HG03354 (cell line): ENCODE data around the gene SOX6.
"Not testable (repeated sequence)": the region's sequence is repeated elsewhere in the genome, so short reads cannot be mapped to it uniquely, and the experiment has no call there.

Source experiments
- ATAC-seq: cut with Tn5 transposase; IDR thresholded peaks from one replicate; pipeline ENCODE4 v1.9.1; 2021; ENCODE audit warnings: mild to moderate bottlenecking; ENCODE audit not compliant: unreplicated experiment, poor library complexity, severe bottlenecking

The SOX6 gene

GRCh38 chr11:16169541-16169940, 186.8 kb downstream of the SOX6 start:
- ATAC-seq, result no peak

- ATAC-seq, result no peak
Observed at GRCh38 chr11:16167706-16168487, 188.4 kb downstream of the SOX6 start.

- ATAC-seq, result no peak
Observed at GRCh38 chr11:16166571-16166970, 189.8 kb downstream of the SOX6 start.

GRCh38 chr11:16160146-16160545, 196.2 kb downstream of the SOX6 start:
- ATAC-seq, result no peak

DNA sequence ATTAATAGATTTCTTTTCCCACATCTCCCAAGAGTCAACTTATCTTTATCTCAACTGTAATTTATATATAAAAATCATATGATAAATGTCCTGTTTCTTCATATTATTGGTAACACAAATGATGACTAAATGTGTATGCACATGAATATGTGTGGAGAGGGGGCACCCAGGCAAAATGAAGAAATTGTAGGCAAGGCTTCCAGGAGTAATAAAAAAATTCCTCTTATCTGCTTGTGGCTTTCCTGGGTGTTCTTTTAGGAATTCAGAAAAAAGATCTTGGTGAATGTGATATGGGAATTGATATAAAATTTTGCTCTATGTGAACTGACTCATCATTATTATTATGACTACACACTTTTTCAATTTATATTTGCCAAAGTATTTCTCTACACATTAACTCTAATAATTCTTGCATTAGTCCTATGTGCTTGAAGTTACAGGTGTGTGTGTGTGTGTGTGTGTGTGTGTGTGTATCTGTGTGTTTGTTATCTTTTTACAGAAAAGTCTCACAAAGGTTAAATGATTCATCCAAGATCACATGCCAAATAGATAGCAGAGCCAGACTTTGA, 197.8 kb downstream of the SOX6 start:
- ATAC-seq, result no peak

- no peak for ATAC-seq
Observed at GRCh38 chr11:16157327-16157726, 199.0 kb downstream of the SOX6 start.

- ATAC-seq, result no peak
Observed at GRCh38 chr11:16155448-16155847, 200.9 kb downstream of the SOX6 start.

DNA sequence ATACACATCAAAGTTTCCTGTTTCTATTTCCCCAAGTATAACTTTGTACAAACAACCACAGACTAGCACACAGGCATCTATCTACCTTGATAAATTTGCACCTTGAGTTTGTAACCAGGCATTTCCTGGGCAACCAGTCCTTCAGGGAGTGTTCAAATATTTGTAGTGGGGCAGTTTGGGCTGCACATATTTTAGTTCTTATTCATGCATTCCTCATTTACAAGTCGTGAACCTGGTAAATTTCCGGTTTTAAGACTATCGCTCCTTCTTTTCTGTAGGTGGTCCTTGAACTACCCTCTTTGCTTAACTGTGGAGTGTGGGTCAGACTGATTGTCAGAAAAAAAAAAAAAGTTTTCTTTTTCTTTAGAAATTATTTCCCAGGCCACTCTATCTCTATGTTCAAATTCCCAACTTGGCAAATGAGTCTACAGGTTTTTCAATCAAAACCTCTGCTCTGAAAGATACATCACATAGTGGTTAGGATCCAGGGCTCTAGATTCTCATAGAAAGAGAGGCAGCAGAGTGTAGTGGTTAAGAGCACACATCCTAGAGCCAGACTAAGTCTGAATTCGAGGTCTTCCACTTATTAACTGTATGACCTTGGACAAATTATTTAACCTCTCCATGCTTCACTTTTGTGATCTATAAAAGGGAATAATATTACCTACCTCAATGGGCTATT, 201.5 kb downstream of the SOX6 start:
- ATAC-seq, result no peak

- ATAC-seq, result no peak
Observed at GRCh38 chr11:16153951-16154350, 202.4 kb downstream of the SOX6 start.

- ATAC-seq, result no peak
Observed at GRCh38 chr11:16151138-16151537, 205.2 kb downstream of the SOX6 start.

DNA sequence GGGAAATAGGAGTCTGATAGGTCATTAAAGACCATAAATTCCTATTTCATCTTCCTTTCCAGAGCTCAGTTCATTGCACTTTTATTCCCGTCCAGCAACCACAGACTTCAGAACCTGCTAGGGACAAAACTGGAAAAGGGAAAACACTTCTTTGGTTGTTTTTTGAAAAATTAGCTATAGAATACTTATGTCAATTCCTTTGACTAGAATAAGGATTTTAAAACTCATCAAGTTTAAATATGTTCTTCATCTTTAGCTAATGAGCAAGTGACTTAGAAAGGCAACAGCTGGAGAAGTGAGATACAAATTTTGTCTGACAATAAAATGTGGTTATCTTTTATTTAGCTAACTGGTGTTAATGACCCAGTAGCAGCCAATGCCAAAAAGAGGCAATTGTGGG, 206.9 kb downstream of the SOX6 start:
- no peak for ATAC-seq

DNA sequence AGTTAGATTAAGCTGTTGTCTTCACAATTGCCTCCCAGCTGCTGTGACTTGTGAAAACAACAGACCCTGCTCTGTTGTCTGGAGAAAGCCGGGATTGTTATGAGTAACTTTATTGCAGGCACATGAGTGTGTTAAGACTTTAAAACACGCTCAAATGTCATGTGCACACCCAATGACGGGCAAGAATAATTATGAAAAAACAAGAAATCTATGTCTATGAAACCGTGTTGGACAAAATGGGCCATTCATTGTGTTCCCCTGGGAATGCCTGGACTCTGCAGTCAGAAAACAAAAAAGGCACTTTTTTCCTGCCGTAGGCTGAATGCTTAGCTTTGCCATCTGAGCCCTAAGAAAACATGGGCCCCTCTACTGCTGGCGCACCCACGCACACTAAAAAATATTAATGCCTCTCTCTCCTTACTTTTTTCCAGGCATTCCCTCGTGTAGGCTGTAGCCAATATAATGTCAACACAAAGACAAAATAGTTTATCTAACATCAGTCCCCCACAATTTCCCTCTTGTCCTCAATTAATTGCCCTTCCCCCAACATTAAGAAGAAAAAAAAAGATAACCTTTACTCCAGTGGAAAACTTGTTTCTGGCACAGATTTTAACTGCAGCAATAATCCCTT, 207.9 kb downstream of the SOX6 start:
- ATAC-seq, result no peak

DNA sequence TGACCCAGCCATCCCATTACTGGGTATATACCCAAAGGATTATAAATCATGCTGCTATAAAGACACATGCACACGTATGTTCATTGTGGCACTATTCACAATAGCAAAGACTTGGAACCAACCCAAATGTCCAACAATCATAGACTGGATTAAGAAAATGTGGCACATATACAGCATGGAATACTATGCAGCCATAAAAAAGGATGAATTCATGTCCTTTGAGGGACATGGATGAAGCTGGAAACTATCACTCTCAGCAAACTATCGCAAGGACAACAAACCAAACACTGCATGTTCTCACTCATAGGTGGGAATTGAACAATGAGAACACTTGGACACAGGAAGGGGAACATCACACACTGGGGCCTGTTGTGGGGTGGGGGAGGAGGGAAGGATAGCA, 209.4 kb downstream of the SOX6 start:
- not testable (repeated sequence) for ATAC-seq

- not testable (repeated sequence) for ATAC-seq
Observed at GRCh38 chr11:16141614-16142013, 214.7 kb downstream of the SOX6 start.

GRCh38 chr11:16141162-16141561, 215.2 kb downstream of the SOX6 start:
- not testable (repeated sequence) for ATAC-seq

- no peak for ATAC-seq
Observed at GRCh38 chr11:16136792-16137390, 219.5 kb downstream of the SOX6 start.

- no peak for ATAC-seq
Observed at GRCh38 chr11:16133867-16134266, 222.5 kb downstream of the SOX6 start.

- no peak for ATAC-seq
Observed at GRCh38 chr11:16127732-16128131, 228.6 kb downstream of the SOX6 start.

- no peak for ATAC-seq
Observed at GRCh38 chr11:16126362-16126761, 230.0 kb downstream of the SOX6 start.

GRCh38 chr11:16125796-16126195, 230.6 kb downstream of the SOX6 start:
- no peak for ATAC-seq
